Measurements from ENCODE around the gene MLLT10. TPM values are rescaled to one million over a fixed set of nuclear protein-coding genes. Genes with fewer than 3 reads are reported as not detected.

MLLT10 gene
- total and polyA plus RNA-seq, 9 of the 15 experiments (the other 6 are each of a cell fraction or from before 2014, with no cell fraction given), result 18.8 to 81.4 (median 64.2) TPM

GRCh38 chr10:21624951-21625350 is 90.9 kb downstream of the MLLT10 start (continued):
- TF ChIP-seq, protein P1, sequence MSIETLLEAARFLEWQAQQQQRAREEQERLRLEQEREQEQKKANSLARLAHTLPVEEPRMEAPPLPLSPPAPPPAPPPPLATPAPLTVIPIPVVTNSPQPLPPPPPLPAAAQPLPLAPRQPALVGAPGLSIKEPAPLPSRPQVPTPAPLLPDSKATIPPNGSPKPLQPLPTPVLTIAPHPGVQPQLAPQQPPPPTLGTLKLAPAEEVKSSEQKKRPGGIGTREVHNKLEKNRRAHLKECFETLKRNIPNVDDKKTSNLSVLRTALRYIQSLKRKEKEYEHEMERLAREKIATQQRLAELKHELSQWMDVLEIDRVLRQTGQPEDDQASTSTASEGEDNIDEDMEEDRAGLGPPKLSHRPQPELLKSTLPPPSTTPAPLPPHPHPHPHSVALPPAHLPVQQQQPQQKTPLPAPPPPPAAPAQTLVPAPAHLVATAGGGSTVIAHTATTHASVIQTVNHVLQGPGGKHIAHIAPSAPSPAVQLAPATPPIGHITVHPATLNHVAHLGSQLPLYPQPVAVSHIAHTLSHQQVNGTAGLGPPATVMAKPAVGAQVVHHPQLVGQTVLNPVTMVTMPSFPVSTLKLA (conservative IDR thresholded peaks at IDR 0.05), result no peak
- TF ChIP-seq, protein P2, sequence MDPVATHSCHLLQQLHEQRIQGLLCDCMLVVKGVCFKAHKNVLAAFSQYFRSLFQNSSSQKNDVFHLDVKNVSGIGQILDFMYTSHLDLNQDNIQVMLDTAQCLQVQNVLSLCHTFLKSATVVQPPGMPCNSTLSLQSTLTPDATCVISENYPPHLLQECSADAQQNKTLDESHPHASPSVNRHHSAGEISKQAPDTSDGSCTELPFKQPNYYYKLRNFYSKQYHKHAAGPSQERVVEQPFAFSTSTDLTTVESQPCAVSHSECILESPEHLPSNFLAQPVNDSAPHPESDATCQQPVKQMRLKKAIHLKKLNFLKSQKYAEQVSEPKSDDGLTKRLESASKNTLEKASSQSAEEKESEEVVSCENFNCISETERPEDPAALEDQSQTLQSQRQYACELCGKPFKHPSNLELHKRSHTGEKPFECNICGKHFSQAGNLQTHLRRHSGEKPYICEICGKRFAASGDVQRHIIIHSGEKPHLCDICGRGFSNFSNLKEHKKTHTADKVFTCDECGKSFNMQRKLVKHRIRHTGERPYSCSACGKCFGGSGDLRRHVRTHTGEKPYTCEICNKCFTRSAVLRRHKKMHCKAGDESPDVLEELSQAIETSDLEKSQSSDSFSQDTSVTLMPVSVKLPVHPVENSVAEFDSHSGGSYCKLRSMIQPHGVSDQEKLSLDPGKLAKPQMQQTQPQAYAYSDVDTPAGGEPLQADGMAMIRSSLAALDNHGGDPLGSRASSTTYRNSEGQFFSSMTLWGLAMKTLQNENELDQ (CRISPR knock-in tag; IDR thresholded peaks at IDR 0.05; ENCODE audit: borderline replicate concordance), result no peak
- TF ChIP-seq ARID2 (IDR thresholded peaks at IDR 0.05), result no peak
- TF ChIP-seq TEAD1 (CRISPR knock-in tag; IDR thresholded peaks at IDR 0.05), result no peak
- no peak for TF ChIP-seq DNMT1 (IDR thresholded peaks at IDR 0.05)
- TF ChIP-seq CREBBP (IDR thresholded peaks at IDR 0.05; ENCODE audit: low read depth, low read length), result no peak
- no peak for TF ChIP-seq CAMTA2 (CRISPR knock-in tag; conservative IDR thresholded peaks at IDR 0.05)
